Measurements from ENCODE around the gene TPCN2.

GRCh38 chr11:69116671-69117070 is 67.9 kb downstream of the TPCN2 start:
- no peak for TF ChIP-seq MAX (IDR thresholded peaks at IDR 0.05; ENCODE audit: low read depth, low read length)
- TF ChIP-seq POLR2A (IDR thresholded peaks at IDR 0.05; ENCODE audit: extremely low read depth, insufficient read length), result no peak
